ENCODE results near the gene TEK.

- no peak for TF ChIP-seq CTCF (IDR thresholded peaks at IDR 0.05)
- no peak for TF ChIP-seq POLR2A (IDR thresholded peaks at IDR 0.05)
Observed at GRCh38 chr9:27194401-27195091, 85.5 kb downstream of the TEK start.

All from esophagus squamous epithelium (tissue), 4 donors.